Measurements from ENCODE around the gene PDE9A.

PDE9A gene

DNA sequence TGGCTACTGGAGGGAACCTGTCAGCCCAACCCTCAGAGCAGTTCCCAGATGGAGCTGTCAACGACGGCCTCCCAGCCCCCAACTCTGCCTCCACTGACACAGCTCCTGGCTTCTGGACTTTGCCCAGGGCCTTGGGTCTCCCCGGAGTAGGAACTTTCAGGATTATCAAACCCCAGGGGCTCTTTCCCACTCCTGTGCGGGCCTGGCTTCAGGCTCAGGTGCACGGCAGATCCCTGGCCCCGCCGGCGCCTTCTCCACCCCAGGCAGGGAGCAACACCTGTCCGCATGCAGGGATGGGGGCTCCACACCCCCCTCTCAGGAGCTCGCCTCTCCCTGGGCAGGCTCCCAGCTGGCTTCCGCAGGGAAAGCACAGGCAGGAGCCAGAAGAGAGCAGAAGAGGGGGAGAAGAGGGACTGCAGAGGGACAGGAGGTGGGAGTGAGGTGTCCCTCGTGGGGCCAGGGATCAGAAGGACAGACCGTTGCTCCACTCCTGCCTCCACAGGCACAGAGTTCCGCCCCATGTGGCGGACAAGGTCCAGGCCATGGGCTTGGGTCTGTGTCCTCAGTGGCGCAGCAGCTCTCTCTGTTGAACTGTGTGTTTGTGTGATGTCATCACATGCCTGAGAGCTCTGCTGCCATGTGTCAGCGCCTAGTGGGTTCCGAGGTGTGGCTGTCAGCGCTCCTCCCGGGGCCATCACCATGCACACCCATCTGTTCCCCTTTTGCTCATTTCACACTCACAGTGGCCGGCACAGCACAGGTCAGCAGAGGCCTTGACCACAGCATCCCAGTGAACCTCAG is 107.7 kb downstream of the PDE9A start:
- DNase-seq, result no peak

DNA sequence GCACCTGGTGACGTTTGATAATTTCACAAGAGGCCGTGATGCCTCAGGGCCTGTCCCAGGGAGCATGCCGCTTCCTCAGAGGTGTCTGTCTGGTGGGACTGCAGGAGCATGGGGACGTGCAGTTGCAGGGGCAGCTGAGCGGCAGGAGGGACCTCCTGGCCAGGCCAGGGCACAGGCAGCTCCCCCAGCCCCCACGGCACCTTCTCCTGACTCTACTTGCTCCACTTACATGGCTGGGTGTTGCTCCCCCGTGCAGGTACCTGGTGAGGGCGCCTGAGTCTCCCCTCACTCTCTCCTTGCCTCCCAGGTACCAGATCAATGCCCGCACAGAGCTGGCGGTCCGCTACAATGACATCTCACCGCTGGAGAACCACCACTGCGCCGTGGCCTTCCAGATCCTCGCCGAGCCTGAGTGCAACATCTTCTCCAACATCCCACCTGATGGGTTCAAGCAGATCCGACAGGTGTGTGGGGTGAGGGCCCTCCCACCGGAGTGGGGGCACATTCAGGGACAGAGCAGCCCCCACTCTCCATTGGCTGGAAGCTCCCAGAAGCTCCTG is 108.4 kb downstream of the PDE9A start:
- DNase-seq, result no peak

DNA sequence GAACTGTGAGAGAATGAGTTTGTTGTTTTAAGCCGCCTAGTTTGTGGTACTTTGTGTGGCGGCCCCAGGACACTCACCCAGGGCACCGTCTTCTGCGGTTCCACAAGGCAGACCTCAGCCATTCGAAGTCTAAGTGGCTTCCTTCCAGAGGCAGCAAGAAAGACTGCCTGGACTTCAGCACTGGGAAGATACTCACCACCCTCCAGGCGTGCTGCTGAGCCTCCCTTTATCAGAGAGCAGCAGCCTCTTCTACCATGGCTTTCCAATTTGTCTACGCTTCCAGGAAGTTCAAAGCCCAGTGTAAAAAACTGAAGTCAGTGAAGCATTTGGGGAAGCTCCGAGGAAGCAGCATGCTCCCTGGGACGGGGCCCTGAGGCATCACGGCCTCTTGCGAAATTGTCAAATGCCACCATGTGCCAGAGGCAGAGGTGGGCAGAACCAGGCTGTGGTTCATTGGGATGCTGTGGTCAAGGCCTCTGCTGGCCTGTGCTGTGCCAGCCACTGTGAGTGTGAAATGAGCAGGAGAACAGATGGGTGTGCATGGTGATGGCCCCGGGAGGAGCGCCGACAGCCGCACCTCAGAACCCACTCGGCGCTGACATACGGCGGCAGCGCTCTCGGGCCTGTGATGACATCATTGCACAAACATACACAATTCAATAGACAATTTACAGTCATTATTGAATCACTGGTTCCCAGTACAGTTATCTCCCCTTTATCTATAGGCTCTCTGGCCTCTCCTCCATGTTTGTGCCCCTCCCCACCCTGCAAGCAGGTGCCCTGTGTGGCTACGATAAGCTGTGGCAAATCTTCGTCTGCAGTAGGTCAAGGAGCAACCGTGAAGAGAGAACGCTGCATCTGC is 110.4 kb downstream of the PDE9A start:
- no peak for DNase-seq

DNA sequence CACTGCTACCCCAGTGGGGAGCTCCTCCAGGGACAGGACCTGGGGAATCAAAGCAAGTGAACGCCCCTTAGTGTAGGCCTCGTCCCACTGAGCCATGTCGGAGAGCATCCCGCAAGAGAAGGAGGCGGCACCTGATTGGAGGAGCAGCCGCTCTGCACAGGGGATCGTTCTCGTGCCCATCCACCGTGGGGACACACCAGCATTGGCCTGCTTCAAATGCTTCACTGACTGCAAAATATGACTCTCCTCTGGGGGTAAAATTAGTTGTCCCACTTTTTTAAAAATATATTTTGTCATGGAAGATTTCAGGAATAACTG is 111.0 kb downstream of the PDE9A start:
- DNase-seq, result no peak

DNA sequence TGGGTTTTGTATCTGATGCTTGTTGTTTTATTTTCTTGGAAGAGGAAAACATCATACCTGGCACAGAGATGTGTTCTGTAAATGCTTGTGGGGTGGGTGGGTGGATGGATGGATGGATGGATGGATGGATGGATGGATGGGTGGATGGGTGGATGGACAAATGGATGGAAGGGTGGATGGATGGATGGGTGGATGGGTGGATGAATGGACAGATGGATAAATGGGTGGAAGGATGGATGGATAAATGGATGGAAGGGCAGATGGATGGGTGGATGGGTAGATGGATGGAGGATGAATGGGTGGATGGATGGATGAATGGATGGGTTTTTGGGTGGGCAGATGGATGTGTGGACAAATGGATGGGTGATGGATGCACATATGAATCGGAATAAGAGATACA is 111.5 kb downstream of the PDE9A start:
- DNase-seq, result no peak

DNA sequence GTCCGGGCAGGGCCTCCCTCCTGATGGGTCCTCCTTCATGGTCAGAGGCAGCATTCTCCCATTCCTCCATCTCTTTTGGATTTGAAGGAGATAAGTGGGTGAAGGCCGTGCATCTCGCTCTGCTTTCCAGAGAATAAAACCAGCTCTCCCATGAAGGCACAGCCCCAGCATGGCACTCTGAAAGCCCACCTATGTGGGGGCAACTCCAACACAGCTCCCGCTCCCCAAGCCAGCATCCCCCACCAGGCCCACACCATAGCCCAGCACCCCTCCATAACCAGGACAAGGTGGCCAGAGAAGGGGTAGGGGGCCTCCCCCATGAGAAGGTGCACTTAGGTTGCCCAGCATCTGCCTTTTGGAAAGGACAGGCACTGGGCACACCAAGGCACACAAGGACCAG is 112.2 kb downstream of the PDE9A start:
- DNase-seq, result no peak

DNA sequence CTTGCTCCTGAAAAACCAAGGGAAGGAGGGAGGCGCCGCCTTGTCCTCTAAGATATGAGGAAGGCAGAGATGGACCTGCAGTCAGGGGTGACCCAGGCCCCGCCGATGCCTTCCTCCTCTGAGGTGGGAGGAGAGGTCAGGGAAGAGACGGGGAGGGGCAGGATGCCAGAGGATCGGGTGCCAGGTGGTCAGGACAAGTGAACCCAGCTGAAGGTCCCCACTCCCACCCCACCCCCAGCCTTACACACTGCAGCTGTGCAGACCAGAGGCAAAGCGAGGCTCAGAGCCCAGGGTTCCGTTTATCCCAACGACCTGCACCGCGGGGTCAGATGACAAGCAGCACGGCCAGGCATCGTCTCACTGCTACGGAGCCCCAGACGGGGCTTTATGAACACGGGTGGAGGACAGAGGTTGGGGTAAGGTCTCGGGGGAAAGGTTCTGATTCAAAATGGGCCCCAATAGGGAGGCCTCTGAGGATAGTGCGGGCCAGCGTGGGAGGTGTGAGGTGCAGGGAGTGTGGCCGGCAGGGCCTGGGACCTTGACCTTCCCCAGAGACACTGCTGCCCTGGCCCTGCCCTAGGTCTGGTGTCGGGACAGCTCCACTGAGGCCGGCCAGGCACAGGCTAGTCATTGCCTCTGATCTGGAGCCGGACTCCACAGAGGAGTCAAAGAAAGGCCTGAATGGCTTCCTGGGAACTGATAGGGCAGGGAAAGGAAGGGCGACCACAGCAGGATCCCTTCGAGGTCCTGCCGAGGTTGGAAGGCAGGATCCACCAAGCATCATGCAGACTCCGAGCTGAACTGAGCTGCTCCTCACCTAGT is 113.5 kb downstream of the PDE9A start:
- no peak for DNase-seq

DNA sequence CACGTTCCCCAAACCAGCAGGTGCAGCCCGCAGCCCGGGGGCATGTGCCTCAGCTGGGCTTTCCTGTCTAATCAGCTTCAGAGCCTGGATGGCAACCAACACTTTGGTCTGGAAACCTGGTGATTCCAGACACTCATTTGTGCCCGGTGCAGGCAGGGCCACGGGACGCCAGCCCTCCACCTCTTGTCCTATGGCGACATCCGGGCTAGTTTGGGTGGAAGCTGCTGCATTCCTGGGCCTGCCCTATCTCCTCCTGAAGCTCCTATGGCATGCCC is 114.1 kb downstream of the PDE9A start:
- DNase-seq, result no peak

DNA sequence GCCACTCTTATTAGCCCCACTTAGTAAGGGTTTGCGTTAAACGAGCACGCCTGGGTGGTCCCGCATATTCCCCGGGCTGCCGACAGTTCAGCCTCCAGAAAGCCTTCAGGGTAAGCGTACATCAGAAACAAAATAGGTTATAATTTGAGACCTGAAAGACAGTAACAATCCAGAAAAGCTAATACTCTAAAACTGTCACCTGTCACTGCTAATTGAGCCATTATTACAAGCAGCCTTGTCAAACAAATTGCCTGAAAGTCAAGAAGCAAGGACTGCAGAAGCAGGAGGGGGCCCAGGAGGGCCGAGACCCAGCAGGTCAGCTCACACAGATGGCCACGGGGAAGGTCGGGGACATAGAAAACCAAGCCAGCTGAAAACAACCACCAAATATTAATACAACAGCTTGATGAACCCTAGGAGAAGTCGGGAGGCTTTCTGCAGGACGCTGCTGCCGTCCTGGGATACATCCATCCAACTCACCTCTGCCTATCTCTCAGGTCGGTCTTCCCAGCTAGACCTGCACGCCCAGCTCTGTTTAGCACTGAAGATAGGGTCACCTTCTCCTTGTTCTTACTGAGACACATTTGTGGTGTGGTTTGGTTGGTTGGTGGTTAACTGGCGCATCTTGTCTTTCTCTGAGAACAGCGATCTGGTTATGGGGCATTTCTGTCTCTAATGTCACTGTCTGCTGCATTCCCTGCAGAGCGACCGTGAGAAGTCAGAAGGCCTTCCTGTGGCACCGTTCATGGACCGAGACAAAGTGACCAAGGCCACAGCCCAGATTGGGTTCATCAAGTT is 115.1 kb downstream of the PDE9A start:
- no peak for DNase-seq

DNA sequence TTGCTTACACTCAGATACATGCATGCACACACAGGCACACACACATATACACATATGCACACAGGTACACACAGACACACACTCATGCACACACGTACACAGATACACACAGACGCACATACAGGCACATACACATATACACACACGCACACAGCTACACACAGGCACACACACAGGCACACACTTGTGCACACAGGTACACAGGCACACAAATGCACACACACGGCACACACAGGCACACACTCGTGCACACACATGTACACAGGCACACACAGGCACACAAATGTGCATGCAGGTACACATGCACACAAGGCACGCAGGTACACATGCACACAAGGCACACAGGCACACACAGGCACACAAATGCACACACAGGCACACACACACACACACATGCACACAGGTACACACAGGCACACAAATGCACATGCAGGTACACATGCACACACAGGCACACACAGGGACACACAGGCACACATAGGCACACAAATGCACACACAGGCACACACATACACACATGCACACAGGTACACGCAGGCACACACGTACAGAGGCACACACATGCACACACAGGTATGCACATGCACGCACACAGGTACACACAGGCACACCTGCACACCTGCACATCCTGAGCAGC is 115.9 kb downstream of the PDE9A start:
- DNase-seq, result no peak

DNA sequence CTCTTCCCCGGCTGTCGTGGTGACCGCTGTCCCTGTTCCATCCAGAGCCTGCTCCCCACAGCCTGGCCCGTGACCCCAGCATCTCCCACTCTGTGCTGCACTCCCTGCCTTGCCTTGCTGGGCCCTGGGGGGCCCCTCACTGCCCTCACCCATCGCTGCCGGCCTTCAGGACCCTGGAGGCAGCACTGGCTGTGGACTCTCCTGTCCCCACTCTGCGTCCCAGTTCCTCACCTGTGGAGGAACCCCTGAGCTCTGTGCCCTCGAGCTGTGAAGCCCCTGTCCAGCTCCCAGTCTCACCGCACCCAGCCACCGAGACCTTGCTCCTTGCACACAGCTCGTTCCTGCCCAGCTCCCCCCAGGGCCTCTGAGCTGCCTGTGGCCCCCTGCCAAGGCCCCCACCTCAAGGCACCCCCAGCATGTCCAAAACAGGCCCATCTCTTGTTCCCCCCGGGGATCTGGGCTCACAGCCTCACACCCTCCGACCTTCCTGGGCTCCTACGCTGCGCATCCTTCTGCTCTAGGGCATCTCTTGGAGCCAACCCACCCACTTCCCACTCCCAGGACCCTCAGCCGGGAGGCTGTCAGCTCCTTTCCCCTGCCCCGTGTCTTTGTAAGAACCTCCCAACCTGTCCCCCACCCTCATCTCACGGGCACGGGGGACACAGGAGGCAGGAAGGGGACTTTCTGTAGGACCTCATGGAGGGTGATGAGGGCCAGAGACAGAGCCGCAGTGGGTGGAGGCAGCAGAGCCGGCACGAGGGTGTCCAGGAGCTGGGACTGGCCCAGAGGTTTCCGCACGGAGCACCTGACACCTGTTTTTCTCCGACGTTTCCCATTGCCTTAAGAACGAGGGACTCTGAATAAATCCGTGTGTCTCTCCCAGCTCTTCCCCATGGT is 116.6 kb downstream of the PDE9A start:
- no peak for DNase-seq

DNA sequence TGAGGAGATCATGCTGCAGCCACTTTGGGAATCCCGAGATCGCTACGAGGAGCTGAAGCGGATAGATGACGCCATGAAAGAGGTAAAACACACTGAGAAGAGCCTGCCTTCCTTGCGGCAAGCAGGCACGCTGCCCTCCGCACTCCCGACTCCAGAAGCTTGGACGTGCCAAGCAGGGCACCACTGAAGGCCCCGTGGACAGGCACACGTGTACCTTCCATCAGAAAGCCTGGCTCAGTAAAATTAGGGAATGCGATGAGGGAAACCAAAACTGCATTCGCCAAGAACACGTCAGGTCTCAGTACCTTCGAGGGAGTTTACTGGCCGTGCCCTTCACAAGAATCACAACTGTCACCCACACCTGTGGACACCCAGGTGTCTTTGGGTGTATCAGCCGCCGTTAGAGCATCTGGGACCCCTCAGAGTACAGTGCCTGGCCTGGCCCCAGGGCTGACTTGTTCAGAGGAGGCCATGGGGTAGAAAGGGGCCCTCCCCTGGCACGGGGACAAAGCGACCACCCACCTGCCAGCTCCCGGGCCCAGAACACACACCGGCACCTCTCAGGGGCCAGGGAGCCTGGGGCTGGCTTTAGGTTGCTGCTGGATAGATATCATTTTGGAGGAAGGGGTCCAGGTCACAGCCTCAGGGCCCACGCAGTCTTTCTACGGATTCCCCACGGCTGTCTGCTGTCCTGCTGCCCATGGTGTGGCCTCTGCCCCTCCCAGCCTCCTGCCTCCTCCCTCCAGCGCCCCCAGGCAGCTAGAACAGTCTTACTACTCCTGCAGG is 117.5 kb downstream of the PDE9A start:
- no peak for DNase-seq

DNA sequence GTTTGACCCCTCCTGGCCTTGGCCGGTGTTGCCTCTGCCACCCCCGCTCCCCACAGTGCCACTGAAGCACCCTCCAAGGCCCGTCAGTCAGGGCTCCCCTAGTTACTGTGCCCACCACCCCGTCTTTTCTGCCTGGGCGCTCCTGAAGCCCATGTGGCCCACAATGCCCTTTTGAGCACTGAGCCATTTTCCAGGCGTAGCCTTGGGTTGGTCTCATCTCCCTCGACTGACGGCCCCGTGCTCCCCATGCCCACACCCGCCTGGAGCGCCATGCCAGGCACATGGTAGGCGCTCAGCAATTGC is 118.0 kb downstream of the PDE9A start:
- DNase-seq, result no peak

DNA sequence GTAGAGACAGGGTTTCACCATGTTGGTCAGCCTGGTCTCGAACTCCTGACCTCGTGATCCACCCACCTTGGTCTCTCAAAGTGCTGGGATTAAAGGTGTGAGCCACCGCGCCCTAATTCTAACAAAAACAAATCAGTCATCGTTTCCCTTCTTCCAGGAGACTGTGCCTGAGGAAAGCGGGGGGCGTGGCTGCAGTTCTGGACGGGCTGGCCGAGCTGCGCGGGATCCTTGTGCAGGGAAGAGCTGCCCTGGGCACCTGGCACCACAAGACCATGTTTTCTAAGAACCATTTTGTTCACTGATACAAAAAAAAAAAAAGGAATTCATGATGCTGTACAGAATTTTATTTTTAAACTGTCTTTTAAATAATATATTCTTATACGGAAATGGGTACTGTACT is 121.7 kb downstream of the PDE9A start:
- DNase-seq, result no peak

DNA sequence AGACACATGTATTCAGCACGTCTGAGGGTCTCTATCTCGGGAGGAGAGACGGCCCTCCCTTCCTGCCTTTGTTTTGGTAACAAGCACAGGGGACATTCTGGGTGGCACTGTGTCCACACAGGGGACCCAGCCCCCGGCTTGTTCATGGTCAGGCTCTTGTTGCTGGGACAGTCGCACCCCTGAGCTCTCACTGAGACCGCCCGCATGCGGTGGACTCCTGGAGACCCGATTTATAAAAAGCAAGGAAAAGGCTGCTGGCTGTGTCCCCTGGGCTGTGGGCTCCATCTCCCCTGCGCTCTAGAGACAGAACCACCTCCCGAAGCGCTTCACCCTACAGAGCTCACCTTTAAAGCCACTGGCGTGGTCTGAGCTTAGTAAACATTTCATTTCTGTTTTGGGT is 122.5 kb downstream of the PDE9A start:
- DNase-seq, result no peak

DNA sequence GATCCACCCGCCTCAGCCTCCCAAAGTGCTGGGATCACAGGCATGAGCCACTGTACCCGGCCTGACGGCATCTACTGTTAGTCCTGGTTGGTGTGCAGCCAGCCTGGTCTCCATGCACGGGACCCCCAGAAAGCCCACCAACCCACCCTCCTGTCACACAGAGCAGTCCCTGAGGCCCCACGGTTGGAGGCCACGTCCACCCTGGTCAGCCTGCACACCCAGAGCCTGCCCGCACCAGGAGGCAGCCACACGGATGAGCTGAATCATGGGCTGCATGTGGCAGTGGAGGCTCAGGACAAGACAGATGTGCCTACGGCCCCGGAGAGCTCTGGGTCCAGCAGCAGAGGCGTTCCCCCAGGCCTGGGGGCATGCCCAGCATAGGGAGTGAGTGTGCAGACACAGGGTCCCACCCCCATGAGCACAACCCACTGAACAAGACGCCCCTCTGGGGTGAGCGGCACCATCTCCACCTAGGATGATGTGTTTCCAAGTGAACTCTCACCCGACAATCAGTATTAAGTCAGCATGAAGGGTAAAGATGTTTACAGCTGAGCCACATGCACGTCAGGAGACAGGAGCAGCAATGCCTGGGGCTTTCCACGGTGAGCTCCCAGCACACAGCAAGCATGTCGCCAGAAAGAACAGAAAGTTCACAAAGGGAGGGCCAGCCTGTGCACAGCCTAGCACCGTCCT is 123.8 kb downstream of the PDE9A start:
- DNase-seq, result no peak

DNA sequence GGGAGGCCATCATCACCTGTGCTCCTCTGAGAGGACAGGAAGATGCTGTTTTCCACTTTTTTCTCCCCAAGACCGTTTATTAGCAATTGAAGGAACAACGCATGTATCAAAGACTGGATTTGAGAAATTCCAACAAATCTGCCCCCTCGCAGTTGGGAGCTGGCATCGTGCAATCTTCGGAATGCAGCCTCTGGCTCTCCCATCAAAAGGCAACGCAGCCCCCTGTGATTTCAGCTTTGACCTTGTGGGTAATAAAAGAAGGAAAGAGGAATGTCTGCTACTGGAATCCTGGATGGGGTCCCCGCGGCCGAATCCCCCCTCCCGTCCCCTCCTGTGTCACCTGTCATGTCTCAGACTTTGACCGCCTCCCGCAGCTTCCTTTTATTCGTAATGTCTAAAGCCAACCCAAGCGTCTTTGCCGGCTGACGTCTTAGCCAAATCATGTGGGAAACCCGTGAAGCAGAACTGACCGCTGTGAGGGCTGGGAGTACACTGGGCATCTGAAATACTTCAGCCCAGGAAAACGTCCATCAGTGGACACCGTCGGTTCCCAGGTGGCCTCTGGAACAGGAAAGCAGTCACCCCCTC is 124.4 kb downstream of the PDE9A start:
- no peak for DNase-seq

DNA sequence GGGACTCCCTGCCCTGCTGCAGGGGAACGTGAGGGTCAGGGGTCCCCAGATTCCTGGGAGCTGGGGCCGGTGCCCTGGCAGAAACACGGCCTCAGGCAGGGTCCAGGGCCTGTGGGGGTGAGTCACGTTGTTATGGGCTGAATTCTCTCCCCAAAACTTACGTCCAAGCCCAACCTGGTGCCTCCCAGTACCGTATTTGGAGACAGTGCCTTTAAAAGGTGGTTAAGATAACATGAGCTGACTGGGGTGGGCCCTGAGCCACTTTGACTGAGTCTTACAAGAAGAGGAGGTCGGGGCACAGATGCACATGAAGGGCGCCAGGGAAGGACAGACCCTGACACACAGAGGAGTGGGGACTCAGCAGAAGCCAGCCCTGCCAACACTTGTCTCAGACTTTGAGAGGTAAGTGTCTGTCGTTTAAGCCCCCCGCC is 126.0 kb downstream of the PDE9A start:
- no peak for DNase-seq

DNA sequence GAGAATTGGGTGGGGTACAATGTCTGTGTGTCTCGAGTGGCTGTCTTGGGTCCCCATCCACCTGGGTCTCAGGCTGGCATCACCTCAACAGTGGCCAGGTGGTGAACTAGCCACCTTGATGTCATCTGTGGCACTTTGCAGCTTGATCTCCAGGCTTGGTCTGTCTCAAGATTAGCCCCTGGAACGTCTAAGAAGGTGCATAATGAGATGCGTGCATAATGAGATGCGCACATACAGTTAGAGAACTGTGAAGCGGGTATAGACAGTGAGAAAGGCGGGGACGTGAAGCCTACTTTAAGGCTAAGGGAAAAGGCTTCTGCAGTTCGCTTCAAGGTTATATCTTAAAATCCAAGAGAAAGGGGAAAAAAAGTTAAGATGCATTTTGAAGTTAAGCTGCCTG is 127.2 kb downstream of the PDE9A start:
- DNase-seq, result no peak
